ENCODE results near the gene HABP2.

GRCh38 chr10:113532724-113533123 is 20.1 kb upstream of the HABP2 start:
- TF ChIP-seq FOXA1 (IDR thresholded peaks at IDR 0.05) = no peak
- TF ChIP-seq GABPA (IDR thresholded peaks at IDR 0.05 in 1 of 2, conservative IDR thresholded peaks at IDR 0.05 in 1 of 2) = no peak
- TF ChIP-seq CTCF (IDR thresholded peaks at IDR 0.05; ENCODE audit: low read depth, low read length, missing input control) = no peak
- no peak for TF ChIP-seq REST (IDR thresholded peaks at IDR 0.05)
- no peak for TF ChIP-seq YY1 (IDR thresholded peaks at IDR 0.05)
- TF ChIP-seq JUND (IDR thresholded peaks at IDR 0.05) = no peak
- no peak for TF ChIP-seq RAD21 (IDR thresholded peaks at IDR 0.05)
